Inferior parietal cortex (tissue), 1 donor: Measurements from ENCODE around the gene AIFM1.

Source experiments
- DNase-seq: peaks from one replicate; pipeline ENCODE4 v3.0.0-alpha.2; 2016; ENCODE audit errors: extremely low spot score

AIFM1 gene

DNA sequence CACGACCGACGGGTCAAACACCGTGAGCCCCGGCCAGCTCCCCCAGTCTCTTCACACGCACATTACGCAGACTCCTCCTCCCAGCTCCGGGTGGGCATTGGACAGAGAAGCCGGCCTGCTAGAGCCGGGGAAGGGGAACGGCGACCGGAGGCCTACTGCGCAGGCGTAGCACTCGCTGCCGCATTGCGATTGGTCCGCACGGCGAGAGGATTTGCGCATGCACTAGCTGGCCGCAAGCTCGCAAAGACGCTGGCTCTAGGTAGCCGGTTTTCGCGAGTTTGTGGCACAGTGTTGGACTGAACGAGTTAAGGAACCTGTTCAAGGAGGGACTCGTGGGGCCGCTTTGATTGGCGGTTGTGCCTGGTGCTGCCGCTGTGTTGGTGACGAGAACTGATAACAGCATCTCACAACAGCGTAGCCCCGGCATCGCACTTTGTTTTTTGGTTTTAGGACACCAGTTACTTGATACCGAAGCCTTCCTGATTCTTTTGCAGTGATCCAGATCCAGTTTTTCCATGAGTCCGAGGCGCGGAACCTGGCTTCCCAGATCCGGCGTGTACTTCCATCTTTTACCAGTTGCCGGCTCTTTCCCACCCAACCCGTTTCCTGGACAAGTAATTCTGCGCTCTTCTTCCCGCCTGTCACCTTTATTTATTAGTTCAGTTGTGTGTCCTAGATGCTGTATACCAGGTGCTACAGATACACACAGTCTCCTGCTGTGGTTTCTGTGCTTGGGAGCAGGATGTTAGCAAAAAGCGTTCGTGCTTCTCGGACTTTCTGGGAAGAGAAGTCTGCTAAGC is at the start of gene AIFM1:
AIFM1 (minus strand) TSS at position 139 of the 800 bp plus-strand sequence. CDS start 185 bp downstream, outside the sequence.
- DNase-seq: peak; percentile 86

- no peak for DNase-seq
Measured at GRCh38 chrX:130213376-130213775, 47.7 kb upstream of the AIFM1 start.

DNA sequence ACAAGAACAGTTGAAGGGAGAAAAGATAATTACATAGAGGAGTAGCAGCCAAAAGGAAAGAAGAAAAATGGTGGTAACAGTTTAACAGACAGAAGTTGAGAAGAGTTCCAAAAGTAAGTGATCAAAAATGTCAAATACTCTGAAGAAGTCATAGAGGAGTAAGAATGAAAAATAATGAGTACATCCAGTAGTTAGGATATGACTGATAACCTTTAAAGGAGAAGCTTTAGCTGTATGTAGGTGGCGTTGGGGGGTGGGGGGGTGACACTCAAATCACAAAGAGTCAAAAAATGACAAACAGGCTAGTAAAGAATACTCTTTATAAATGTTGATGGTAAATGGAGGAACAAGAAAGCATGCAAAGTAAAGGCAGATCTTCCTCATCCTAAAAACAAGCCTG is 46.7 kb upstream of the AIFM1 start:
- no peak for DNase-seq

DNA sequence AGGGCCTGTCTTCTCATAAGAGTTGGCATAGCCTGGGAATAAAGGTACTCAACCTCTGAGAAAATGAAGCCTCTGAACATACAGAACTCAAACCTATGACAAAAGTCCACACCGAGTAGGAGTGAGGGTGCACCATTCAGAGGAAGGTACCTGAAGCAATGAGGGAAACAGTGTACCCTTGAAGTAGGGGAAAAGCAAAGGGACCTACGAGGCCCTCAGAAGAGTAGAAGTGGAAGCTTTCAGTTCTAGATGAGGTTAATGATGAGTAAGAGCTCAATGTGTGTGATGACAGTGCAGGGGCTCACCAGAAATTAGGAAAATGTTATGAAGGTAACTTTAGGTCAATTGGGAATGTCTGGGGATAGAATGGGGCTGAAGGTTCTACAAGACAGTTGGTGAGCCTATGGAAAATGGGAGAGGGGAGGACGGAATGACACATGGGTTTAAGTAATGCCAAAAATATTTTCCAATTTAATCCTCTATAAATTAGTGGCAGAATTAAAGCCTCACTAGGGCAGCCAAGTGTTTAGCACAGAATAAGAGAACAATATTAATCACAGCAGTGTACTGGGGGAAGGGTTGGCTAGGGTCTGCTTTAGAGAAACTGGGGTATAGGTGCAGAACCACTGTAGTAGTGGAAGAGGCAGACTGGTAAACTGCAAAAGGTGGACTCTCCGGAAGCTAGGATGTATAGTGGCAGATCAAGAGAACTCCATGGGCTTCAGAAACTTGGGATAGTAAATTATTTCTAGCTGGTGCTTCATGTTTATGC is 46.0 kb upstream of the AIFM1 start:
- no peak for DNase-seq

- DNase-seq: no peak
Measured at GRCh38 chrX:130204647-130205046, 39.0 kb upstream of the AIFM1 start.

GRCh38 chrX:130197464-130197863 is 31.8 kb upstream of the AIFM1 start:
- no peak for DNase-seq

DNA sequence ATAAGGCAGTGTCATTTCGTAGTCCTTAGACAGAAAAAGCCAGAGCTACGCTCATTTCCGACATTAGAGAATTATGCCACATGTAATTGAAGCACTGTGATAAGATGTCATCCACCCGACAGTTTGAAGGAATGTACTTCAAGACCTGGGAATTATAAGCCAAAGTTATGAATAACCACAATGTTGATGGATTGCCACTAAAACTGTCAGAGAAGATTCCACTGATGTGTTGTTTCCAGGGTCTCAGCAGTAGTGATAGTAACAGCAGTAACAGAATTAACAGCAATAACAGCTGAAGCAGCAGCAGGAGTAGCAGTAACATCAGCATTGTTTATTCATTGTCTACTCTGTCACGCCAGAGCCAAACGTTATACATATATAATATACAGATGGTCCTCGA is 30.8 kb upstream of the AIFM1 start:
- no peak for DNase-seq

DNA sequence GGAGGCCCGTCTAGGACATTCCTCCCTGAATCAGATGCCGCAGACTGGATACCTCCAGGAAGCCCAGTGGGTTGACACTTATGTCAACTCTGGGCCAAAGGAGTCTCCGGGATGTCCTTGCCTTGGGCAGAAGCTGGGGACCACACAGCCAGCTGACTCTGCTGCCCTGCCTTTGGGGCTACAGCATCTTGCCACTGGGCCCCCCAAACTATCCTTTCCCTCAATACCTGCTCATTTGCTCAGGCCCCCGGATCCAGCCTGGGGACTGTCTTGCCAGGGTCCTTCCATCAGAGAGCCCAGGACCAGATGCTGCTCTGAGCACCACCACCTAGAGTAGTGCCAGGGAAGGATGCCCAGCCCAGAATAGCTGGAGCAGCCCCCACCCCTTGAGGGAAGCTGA is 25.2 kb upstream of the AIFM1 start:
- DNase-seq: no peak

- no peak for DNase-seq
Measured at GRCh38 chrX:130186651-130187050, 21.0 kb upstream of the AIFM1 start.

GRCh38 chrX:130184857-130185256 is 19.2 kb upstream of the AIFM1 start:
- no peak for DNase-seq

GRCh38 chrX:130184168-130184567 is 18.5 kb upstream of the AIFM1 start:
- no peak for DNase-seq

DNA sequence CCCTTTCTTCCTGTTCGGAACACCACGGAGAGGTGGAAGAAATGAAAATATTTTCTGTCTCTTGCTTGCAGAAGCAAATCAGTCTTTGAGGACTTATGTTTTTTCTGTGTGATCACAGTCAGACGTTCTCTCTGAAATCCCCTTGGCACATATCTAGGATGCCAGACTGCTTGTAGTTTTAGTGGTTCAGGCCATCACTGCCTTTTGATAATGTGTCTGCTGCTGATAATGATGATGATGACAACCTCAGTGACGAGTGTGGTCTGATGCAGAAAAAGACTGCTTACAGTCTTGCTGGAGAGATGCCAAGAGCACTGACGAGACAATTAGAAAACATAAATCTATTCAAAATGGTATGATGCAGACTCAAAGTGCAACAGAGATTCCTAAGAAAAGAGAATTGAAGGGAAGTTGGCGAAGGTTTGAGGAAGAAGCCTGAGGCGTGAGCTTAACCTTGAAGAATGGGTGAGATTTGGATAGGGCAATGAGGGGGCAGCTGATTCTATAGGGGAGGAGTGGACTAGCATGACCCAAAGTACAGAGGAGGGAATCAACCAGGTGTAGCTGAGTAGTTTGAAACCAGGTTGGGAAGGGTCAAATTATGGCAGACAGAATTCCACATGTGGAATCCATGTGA is 14.1 kb upstream of the AIFM1 start:
- peak; percentile 52 for DNase-seq

- DNase-seq: peak; percentile 16
Measured at GRCh38 chrX:130179170-130179569, 13.5 kb upstream of the AIFM1 start.

GRCh38 chrX:130176942-130177341 is 11.3 kb upstream of the AIFM1 start:
- DNase-seq: no peak

GRCh38 chrX:130176354-130176776 is 10.7 kb upstream of the AIFM1 start:
- DNase-seq: no peak

GRCh38 chrX:130174937-130175336 is 9.3 kb upstream of the AIFM1 start:
- DNase-seq: no peak

GRCh38 chrX:130174045-130174704 is 8.5 kb upstream of the AIFM1 start:
- peak; percentile 9 for DNase-seq

DNA sequence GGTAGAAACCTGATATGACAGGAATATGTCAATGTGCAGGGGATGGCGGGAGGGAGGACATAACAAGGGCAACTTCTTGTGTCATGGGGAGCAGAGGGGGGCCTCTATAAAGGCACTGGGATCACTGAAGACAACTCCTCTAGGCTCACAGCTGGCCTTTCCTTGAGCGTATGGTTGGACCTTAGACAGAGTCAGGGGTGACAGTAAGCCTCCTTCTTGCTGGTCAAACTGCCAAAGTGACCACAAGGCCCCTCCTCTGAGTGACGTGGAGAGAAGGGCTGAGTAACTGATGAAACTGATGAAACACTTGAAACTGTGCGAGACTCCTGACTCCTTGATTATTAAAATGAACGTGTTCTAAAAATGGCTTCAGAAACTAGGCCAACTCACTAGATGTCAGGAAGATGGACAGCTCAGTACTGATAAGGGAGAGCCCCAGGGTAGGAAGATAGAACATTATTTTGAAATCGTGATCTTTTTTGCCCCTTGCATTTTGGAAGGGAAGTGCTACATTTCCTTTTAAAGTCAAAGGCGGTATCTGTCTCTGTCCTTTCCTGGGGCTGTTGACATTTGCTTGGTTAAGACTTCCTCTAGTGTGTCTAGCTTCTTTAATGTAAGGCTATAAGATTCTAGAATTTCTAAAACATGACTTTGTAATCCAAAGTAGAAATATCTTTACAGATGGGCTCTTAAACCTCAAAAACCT is 7.7 kb upstream of the AIFM1 start:
- DNase-seq: peak; percentile 47

DNA sequence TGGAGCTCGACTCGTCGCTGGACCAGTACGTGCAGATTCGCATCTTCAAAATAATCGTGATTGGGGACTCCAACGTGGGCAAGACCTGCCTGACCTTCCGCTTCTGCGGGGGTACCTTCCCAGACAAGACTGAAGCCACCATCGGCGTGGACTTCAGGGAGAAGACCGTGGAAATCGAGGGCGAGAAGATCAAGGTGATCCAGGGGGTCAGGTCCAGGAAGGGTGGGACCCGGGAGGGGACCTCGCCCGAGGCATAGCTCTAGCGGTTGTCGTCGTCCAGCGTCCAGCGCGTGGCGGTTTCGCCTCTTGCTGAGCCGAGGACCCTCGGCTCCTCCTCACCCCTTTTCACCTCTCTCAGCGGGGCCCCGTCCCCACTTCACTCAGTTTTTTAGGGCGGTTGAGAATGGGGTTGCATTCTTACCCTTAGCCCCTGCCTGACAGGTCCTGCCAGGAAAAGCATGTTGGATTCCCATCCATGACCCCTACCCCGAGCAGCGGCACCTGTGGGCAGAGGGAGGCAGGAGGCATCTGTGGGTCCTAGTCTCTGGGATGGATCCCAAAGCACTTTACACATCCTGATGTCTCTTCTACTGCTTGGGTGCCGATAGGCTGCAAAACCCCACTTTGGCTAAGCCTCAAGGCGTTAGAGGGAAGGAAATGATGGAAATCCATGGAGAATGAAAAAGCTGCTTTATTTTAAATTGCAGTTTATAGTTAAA is 6.6 kb upstream of the AIFM1 start:
- peak; percentile 7 for DNase-seq

DNA sequence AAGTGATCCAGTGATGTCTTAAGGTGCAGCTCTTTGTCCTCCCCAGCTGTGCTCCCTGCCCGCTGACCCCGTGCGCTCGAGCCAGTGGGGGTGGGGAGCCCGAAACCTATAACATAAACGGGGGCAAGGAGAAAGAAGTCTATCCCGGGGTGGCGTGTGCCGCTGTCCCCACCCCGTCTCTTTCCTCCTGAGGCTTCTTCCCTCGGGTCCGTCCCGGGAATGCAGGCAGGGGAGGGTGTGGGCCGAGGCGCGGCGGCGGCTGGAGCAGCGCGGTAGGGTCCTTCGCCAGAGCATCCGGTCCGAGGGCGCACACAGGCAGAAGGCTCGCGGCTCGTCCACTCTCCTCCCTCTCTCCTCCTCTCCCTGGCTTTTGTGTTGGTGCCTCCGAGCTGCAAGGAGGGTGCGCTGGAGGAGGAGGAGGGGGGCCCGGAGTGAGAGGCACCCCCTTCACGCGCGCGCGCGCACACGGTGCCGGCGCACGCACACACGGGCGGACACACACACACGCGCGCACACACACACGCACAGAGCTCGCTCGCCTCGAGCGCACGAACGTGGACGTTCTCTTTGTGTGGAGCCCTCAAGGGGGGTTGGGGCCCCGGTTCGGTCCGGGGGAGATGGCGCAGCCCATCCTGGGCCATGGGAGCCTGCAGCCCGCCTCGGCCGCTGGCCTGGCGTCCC is 5.9 kb upstream of the AIFM1 start, which contains the start of gene RAB33A:
RAB33A (plus strand) TSS at position 517 of the 681 bp plus-strand sequence; CDS start at position 618, 101 bp downstream.
- DNase-seq: peak; percentile 51
